A673 (cell line): ENCODE results near the gene PTPN22.

Experiments
- EZH2 ChIP-seq: fragments of 200-600 bp; sonication (generic); IDR thresholded peaks from 2 replicates; pipeline ENCODE4 v1.6.1; 2017; ENCODE audit warnings: borderline replicate concordance, low read depth, mild to moderate bottlenecking, mixed read lengths, antibody characterized with exemption, low read length; ENCODE audit not compliant: poor library complexity, severe bottlenecking
- TF ChIP-seq, protein P1 (sequence below): fragments of 300-800, 200-600 bp; sonication (generic); conservative IDR thresholded peaks from 2 replicates; pipeline ENCODE4 v1.5.1; 2017; ENCODE audit warnings: low read depth, mild to moderate bottlenecking, antibody characterized with exemption, low read length, moderate library complexity, mixed read lengths

DNA sequence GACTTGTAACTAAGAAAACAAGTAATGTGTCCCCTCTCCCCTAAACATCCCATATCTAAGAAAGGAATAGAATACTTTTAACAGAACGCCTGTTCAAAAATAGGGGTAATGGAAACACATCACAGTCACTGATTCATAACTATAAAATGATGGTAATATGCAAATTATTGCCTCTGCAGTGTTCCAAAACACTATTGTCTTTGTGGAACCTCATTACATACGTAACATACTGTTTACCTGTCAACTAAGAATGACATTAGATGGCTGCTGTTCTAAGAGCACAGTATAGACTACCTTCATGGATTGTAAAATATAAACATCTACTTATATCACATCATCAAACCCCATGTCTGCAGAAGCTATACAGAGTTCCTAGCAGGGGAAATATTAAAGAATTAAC lies 19.3 kb upstream of the PTPN22 start:
- TF ChIP-seq, protein P1, sequence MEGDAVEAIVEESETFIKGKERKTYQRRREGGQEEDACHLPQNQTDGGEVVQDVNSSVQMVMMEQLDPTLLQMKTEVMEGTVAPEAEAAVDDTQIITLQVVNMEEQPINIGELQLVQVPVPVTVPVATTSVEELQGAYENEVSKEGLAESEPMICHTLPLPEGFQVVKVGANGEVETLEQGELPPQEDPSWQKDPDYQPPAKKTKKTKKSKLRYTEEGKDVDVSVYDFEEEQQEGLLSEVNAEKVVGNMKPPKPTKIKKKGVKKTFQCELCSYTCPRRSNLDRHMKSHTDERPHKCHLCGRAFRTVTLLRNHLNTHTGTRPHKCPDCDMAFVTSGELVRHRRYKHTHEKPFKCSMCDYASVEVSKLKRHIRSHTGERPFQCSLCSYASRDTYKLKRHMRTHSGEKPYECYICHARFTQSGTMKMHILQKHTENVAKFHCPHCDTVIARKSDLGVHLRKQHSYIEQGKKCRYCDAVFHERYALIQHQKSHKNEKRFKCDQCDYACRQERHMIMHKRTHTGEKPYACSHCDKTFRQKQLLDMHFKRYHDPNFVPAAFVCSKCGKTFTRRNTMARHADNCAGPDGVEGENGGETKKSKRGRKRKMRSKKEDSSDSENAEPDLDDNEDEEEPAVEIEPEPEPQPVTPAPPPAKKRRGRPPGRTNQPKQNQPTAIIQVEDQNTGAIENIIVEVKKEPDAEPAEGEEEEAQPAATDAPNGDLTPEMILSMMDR, result no peak
- TF ChIP-seq EZH2, result no peak
